Ramos (cell line): Measurements from ENCODE around the gene MPRIP.

ENCODE experiments used
- in situ Hi-C: fragments of 300-500 bp; cut with MboI; formaldehyde crosslinking; loops from one replicate; pipeline ENCODE4 v1.14.3; 2022; ENCODE audit warnings: low sequenced_read_pairs; ENCODE audit not compliant: unreplicated experiment

MPRIP gene

DNA sequence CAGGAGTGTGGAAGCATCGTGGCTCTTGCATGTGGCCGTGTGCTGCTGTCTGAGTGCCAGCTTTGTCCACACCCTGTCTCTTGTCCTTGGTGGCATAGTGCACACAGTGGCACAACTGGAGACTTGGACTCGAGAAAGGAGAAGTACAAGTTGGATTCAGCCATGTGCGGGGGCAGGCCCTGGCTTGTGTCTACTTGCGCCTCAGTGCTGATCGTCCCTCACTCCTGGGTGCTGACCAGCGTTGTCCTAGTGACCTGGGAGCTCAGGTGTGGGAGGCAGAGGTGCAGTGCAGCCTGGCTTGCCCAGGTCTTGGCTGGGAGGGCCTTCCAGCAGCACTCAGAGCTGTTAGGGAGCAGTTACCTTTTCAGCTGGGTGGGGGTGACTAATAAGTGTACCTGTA lies 20.6 kb downstream of the MPRIP start:
- in situ Hi-C loops: no loop called here

DNA sequence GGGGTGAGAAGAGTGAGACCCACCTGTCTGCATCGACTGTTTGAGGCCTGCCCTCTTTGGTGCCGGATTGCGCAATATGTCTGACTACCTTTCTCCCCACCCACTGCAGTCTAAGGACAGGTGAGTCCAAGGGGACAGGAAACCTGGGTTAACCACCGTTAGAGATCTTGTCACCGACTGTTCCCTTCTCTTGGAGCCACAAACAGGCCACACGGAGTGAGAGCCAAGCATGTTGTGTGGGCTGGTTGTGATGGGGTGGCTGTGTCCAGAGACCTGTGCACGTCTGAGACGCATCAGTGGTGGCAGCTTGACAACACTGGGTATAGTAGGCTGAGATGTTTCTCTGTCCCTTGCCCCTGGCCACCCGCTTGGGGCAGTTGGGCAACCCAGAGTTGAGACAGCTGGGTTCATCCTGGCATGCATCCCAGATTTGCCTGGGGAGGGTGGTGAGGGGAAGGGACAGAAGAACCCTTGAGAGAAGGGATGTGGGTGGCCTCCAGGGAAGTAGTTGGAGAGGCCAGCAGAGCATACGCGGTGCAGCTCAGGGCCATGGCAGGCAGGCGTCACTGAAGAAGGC lies 21.4 kb downstream of the MPRIP start:
- in situ Hi-C loops: no loop called here

DNA sequence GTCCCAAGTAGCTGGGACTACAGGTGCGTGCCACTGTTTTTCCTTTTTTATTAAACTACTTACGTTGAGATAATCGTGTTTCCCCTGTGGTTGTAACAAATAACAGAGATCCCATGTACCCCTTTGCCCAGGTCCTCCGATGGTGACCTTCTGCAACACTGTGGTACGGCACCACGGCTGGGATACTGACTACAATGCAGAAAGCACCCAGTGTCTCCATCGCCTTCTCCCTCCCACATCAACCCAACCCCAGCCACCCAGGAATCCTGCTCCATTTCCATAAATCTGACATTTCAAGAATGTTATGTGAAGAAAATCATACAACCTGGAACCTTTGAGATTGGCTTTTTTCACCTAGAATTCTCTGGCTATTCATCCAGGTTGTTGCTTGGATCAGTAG lies 22.1 kb downstream of the MPRIP start:
- in situ Hi-C loops: no loop called here

DNA sequence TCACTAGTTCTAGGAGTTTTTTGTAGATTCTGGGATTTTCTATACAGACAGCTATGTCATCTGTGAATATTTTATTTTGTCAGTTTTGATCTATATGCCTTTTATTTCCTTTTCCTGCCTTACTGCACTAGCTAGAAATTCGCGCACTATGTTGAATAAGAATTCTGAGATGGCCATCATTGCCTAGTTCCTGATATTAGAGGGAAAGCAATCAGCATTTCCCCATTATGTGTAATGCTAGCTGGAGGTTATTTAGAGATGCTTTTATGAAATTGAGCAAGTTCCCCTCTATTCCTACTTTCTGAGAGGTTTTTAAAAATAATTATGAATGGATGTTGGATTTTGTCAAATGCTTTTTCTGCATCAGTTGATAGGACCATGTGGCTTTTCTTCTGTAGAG lies 23.8 kb downstream of the MPRIP start:
- in situ Hi-C loops: no loop called here

DNA sequence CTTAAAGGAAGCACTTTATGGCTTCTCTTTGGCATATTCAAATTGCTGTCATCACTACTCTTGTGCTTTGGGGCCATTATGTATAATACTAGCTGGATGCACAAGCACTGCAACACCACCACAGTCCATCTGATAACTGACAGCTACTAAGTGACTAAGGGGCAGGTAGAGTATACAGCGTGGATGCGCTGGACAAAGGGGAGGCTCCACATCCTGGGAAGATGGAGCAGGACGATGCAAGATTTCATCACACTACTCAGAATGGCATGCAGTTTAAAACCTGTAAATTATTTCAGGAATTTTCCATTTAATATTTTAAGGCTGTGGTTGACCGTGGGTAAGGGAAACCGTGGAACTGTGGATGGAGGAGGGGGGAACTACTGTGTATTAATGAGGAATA lies 25.0 kb downstream of the MPRIP start:
- in situ Hi-C loops: no loop called here

DNA sequence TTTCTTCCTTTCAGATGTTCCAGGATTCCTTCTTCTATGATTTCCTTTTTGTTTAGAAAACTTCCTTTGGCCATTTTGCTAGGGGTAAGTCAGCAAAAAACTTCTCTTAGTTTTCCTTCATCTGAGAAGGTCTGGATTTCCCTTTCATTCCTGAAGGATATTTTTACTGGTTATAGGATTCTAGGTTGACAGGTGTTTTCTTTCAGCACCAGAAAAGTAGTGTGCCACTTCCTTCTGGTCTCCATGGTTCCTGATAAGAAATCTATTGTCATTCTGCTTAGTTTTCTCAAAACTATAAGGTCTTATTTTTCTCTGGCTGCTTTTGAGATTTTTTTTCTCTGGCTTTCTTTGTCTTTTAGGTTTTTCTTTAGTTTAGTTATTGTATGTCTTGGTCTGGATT lies 27.6 kb downstream of the MPRIP start:
- in situ Hi-C loops: no loop called here

DNA sequence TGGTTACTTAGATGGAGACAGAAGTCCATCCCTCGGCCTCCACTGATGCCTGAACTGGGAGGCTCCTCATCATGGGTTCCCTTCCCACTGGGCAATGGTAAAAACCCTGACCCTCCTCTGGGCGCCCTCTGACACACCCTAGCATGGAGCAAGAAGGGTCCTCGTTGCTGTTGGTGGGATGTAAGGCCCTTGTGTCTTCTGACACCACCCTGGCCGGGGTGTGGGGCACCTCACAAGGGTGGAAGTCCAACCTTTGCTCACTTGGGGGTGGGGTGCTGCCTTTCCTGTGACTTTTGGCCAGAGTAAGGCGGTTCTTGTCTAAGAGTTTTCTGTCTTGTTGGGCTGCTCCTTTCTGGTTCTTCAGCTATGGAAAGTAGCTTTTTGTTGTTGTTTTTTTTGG lies 28.7 kb downstream of the MPRIP start:
- in situ Hi-C loops: no loop called here

DNA sequence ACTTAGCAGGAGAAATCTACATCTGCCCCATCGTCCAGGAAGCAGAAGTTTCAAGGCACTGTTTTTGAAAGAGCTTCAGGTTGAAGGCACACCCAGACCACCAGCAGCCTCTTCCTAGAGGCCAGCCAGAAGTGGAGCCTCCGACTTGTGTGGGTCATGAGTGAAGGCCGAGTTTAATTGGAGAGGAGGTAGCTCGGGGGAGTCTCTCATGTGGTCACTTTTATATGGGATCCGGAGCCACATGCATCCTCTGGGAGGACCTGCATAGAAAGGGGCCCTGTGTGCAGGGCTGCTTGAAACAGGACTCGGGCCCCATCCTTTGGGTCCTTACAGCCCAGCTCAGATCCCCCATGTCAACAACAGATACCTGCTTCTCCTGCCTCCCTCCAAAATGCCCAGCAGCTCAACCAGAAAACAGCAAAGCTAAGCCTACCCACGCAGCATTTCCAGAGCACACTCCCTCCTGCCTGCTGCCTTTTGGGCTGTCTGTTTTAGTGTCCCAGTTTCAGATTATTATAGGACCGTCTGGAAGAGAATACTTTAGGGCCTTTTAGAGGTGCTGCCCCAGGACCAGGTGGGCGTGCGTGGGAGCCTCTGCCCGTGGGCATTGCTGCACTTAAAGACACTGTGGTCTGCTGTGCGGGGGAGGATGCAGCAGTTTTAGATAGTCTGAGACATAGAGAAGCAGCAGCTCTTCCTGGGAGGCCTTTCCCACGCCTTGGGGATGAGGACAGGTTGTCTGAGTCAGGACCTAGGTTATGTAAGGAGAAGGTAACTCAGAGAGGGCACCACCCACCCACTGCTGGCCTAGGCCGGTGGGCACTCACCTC lies 29.5 kb downstream of the MPRIP start:
- in situ Hi-C loops: no loop called here

DNA sequence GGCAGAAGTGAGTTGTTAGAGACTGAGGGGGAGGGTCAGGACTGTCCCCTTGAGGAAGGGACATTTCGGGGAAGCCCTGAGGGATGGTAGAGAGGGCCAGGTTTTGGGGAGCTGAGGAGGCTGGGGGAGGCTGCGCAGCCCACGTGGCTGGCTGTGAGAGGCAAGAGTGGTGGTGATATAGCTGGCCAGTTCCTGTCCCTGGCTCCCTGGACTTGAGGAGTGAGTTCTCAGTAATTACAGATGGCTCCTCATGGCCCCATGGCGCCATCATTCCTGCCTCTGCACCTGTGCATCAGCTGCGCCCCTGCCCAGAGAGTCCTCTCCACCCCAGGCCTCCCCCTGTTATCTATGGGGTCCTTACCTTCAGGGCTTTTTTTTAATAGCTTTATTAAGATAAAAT lies 30.3 kb downstream of the MPRIP start:
- in situ Hi-C loops: no loop called here

DNA sequence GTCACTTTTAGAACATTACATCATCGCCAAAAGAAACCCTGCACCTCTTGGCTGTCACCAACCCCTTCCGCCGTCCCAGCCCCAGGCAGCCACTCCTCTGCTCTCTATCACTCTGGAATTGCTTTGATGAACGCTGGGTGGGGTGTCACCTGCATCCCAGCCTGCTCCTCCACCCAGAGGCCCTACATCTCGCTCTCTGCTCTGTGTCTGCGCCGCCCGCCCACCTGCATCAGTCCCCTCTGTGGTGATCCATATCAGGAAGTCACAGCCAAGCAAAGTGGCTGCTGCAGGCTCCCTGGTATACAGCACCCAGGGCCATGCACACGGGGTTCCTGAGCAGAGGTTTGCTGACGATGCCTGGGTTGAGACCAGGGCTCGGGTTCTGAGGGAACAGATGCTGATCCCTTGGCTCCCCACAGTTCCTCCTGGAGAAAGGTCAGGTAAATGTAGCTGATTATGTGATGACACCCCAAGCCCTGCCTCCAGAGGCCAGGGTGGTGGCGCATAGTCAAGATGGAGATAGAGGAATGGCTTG lies 30.8 kb downstream of the MPRIP start:
- in situ Hi-C loops: no loop called here

DNA sequence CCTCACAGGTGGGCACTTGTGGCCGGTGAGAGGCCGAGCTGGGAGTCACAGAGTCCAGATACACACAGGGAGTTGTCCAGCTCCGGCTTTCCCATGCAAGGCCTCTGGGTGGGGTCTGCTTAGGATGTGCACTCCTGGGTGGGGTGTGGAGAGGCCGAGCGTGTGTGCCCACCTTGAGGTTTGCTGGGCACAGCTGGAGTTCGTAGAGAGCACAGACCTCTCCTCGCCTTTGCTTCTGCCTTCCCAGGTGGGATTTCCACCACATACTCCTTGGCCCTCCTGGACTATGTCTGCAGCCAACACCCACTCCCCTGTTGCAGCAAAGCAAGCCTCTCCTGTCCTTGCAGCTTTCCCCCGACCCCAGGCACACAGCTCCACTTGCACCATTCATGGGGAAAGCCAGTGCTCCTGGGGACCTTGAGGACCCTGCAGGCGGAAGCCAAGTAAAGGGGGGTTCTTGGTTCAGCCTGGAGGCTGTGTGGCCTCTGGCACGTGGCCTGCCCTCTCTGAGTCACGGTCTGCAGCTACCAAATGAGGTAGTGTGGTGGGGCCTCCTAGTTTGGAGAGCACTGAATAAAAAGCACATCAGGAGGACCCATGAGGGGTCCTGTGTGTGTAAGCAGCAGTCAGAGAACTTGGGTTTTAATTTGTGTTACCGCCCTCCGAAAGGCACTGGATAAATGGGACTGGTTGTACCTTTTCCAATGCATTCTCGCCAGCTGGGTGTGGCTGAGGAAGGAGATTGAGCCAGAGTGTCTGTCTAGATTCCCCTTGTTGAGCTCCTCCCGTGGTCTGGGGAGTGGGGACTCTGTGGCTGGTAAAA lies 31.5 kb downstream of the MPRIP start:
- in situ Hi-C loops: no loop called here

DNA sequence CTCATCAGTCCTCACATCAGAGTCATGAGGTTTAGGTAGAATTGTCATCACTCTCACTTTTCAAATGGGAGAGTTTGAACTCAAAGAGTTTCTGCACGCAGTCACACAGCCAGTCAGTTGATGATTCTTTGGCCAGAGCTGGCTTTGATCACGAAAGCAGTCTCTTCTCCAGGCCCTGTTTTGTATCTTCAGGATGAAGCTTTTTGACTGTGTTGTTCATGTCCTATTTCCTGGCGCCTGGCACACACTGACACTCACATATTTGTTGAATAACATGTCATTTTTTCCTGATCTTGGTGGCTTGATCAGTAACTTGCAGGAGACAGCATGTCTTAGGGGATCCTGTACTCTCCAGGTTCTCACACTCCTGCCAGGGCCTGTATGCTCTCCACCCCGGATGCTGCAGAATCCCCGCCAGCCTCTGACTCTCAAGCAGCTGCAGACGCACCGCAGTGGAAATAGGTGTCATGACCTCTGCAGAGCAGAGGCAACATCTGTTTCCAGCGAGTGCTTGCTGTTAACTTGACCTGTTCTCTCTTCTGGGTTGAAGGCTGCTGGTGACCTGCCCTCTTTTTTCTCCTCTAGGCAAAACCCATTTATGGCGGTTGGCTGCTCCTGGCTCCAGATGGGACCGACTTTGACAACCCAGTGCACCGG lies 33.0 kb downstream of the MPRIP start:
- in situ Hi-C loops: no loop called here

DNA sequence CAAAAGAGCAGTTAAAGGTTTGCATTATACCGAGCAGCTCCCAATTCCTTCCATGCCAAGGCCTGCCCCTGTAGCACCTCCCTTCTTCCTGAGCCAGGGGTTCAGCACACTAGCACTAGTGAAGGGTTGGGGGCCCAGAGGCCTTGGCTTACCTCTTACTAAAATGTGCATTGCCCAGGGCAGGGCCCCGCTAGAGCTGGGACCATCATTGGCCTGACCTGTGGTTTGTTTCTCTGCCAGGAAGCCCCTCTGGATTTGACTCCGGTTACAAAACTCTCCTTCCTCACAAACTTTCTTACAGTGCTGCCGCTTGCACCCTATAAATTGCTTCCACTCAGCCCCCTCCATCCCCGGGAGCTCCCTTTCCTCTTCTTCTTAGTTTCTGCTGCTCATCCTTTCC lies 33.8 kb downstream of the MPRIP start:
- in situ Hi-C loops: no loop called here

DNA sequence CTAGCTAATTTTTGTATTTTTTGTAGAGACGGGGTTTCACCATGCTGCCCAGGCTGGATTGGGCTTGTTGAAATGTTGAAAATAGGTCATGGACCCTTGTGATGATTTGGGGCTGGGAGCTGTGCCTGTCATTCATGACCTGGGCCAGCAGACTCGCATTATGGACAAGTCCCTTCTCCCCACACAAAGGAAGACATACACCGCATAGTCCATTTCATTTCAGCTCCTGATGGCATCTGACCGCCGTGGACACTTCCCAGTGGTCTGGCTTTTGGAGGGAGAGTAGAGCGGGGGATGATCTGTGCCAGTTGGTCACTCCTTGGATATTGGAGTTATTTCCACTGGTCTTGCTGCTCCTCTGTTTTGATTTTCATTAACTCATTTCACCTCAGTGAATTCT lies 34.8 kb downstream of the MPRIP start:
- in situ Hi-C loops: no loop called here

DNA sequence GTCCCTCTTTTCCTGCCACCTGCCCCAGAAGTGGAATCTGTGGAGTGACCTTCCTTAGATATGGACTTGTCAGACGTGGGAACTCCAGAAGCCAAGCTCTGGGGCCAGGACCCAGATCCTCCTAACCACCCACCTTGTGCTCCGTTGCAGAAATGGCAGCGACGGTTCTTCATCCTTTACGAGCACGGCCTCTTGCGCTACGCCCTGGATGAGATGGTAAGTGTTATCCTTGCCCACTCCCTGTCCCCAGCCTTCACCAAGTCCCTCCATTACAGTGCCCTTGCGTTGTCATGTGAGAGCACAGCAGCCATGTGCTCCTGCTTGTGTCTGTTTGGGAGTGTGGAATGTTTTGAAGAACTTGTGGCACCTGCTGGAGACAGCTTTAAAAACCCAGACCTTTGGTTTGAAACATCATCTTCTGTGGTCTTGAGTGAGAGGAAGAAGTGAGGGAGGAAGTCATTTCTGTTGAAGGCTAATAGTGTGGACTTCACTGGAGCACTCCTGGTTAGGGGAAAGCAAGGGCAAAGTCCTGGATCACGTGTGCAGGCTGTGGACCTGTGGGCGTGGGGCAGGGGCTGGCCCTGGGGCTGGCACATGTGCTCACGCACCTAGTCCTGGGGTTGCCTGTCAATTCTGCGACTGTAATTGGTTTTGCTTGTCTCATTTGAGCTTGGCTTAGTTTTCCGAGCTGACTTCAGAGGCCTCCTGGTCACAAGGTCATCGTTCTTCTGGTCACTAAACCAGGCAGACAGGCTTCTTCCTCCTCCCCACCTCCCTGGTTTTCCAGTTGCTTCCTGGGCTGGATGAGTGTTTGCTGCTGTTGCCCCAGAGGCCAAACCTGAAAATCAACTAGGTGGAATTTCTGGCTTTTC lies 35.8 kb downstream of the MPRIP start:
- in situ Hi-C loops: no loop called here

DNA sequence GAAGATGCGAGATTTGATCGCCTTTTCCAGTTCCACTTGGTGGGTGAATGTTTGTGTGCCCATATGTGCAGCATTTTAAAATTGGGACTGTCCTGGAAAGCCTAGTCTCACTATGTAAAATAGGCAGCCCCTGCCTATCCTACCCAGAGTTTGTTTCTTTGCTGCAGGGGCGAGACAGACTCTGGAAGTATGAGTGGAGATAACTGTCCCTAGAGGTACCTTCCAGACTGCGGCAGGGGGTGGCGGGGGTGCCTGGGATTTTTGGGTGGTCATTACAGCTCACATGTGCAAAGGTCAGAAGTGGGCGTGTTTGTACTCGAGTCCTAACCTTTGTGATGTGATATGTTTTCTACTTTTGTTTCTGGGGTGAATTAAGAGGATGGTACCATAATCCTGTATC lies 36.6 kb downstream of the MPRIP start:
- in situ Hi-C loops: no loop called here

DNA sequence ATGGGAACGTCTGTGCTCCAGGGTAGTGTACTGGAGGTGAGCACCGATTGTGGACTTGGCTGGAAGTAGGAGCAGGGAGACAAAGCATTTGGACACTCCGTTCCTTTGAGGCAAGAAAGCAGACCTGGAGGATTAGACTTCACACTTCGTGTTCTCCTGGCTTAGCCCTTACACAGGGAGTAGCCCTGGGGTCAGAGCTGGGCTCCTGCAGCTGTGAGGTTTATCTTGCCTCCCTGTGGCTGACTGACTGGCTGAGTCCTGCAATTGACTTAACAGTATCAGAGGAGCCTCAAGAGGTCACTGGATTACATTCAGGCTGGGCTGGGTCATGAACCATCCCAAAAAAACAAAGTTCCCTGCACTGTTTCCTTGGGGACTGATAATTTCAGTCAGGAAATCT lies 37.1 kb downstream of the MPRIP start:
- in situ Hi-C loops: no loop called here

DNA sequence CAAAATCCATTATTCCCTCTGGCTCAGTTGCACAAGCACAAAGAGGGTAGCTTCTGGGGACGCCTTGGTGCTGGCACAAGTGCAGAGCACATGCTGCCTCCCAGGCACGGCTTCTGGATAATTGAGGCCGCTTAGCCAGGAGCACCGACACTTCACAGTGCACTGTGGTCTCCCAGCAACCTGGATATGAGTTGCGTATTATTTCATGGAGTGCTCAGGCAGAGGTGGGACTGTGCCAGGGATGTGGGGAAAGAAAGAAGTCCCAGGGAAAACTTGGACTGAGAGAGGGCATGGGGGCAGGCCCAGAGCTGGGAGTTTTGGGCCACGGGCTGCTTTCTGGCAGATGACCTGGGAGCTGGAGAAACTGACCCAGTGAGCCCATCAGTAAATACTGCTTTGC lies 37.5 kb downstream of the MPRIP start:
- in situ Hi-C loops: no loop called here

DNA sequence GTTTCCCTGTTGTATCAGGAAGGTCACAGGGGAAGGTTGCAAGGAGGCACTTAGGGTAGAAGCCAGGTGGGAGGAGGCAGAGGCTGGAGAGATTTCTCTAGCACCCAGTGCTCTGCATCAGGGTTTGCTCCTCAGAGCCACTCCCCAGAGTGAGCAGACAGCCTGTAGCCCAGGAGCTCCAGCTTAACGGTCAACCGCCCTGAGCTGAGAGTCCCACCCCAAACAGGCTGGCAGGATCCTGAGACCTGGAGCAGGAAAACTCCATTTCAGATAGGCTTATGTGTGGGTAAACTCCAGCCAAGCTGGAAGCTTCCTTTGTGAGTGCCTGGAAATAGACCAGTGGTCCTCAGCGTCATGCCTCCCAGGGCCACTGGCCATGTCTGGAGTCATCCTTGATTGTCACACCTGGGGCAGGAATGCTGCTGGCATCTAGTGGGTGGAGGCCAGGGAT lies 37.9 kb downstream of the MPRIP start:
- in situ Hi-C loops: no loop called here

DNA sequence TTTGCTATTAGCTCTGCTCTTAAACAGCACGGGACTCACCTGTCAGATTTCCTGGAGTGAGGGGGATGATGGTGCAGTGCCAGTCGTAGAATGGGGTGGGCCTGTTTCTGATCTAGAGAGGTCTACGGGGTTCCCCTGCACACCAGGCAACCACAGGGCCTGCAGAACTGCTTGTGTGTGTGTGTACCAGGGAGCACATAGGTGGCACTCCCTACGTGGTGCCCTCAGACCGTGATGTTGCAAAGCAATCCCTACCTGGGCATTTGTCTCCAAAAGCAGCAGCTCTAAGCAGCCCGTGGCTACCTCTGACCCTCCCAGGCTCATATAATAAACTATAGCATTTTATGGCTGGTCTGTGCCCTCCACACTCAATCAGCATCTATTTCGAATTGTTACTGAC lies 38.5 kb downstream of the MPRIP start:
- in situ Hi-C loops: no loop called here
